ENCODE measurements around the gene REELD1.

Gene REELD1

GRCh38 chr4:146235654-146236177 is 21.4 kb downstream of the REELD1 start:
- no peak for ATAC-seq
- TF ChIP-seq POU6F1 (CRISPR knock-in tag; IDR thresholded peaks at IDR 0.05; ENCODE audit: borderline replicate concordance, low read depth) = no peak

- no peak for ATAC-seq
Observed at GRCh38 chr4:146236216-146236615, 21.9 kb downstream of the REELD1 start.

GRCh38 chr4:146237092-146237491 is 22.8 kb downstream of the REELD1 start:
- ATAC-seq = no peak
- no peak for TF ChIP-seq CREB5 (CRISPR knock-in tag; IDR thresholded peaks at IDR 0.05; ENCODE audit: low read depth)
- TF ChIP-seq CSDC2 (CRISPR knock-in tag; IDR thresholded peaks at IDR 0.05) = no peak
- no peak for TF ChIP-seq OSR1 (CRISPR knock-in tag; IDR thresholded peaks at IDR 0.05)
- no peak for TF ChIP-seq PPARA (CRISPR knock-in tag; IDR thresholded peaks at IDR 0.05; ENCODE audit: borderline replicate concordance)
- TF ChIP-seq BACH2 (CRISPR knock-in tag; IDR thresholded peaks at IDR 0.05; ENCODE audit: borderline replicate concordance) = no peak
- no peak for TF ChIP-seq SNAI2 (CRISPR knock-in tag; IDR thresholded peaks at IDR 0.05)
- TF ChIP-seq POU6F1 (CRISPR knock-in tag; IDR thresholded peaks at IDR 0.05; ENCODE audit: borderline replicate concordance, low read depth) = no peak
- TF ChIP-seq RARB (CRISPR knock-in tag; IDR thresholded peaks at IDR 0.05) = no peak
- TF ChIP-seq CSRNP3 (CRISPR knock-in tag; IDR thresholded peaks at IDR 0.05) = no peak
- no peak for TF ChIP-seq ZNF8 (CRISPR knock-in tag; IDR thresholded peaks at IDR 0.05)
- no peak for TF ChIP-seq ZC3H10 (CRISPR knock-in tag; IDR thresholded peaks at IDR 0.05)

More at GRCh38 chr4:146236216-146236615, 21.9 kb downstream of the REELD1 start:
- no peak for TF ChIP-seq PPARA (CRISPR knock-in tag; IDR thresholded peaks at IDR 0.05; ENCODE audit: borderline replicate concordance)
- no peak for TF ChIP-seq ZFP30 (CRISPR knock-in tag; IDR thresholded peaks at IDR 0.05)
- no peak for TF ChIP-seq ZNF70 (CRISPR knock-in tag; IDR thresholded peaks at IDR 0.05)
- TF ChIP-seq OSR1 (CRISPR knock-in tag; IDR thresholded peaks at IDR 0.05) = no peak
- no peak for TF ChIP-seq RARB (CRISPR knock-in tag; IDR thresholded peaks at IDR 0.05)
- no peak for TF ChIP-seq POU6F1 (CRISPR knock-in tag; IDR thresholded peaks at IDR 0.05; ENCODE audit: borderline replicate concordance, low read depth)
- no peak for TF ChIP-seq ARNTL (CRISPR knock-in tag; IDR thresholded peaks at IDR 0.05; ENCODE audit: borderline replicate concordance, low read depth)
- no peak for TF ChIP-seq ISL1 (CRISPR knock-in tag; IDR thresholded peaks at IDR 0.05)
- no peak for TF ChIP-seq ESRRG (CRISPR knock-in tag; IDR thresholded peaks at IDR 0.05)
- no peak for TF ChIP-seq ZFP3 (CRISPR knock-in tag; IDR thresholded peaks at IDR 0.05)

- ATAC-seq = no peak
- TF ChIP-seq ZNF565 (CRISPR knock-in tag; conservative IDR thresholded peaks at IDR 0.05; ENCODE audit: low read depth) (no peak), POU6F1 (CRISPR knock-in tag; IDR thresholded peaks at IDR 0.05; ENCODE audit: borderline replicate concordance, low read depth) (no peak), ZNF8 (CRISPR knock-in tag; IDR thresholded peaks at IDR 0.05) (no peak), CSRNP3 (CRISPR knock-in tag; IDR thresholded peaks at IDR 0.05) (no peak), ISL1 (CRISPR knock-in tag; IDR thresholded peaks at IDR 0.05) (no peak)
Observed at GRCh38 chr4:146238107-146238506, 23.8 kb downstream of the REELD1 start.
